NB4 (cell line): ENCODE data around the gene REPIN1.
A peak's percentile ranks its signal among the peaks of the same experiment; 100 is the strongest.

ENCODE experiments used
- DNase-seq: peaks from one replicate; pipeline ENCODE4 v3.0.0; 2010; ENCODE audit warnings: low read depth
- H3K4me3 ChIP-seq: one replicate; pipeline ENCODE4 v1.5.1; 2011; ENCODE audit warnings: mild to moderate bottlenecking, low read depth, low read length, moderate library complexity
- MYC ChIP-seq: IDR thresholded peaks from 2 replicates; pipeline ENCODE4 v1.6.1; 2011; ENCODE audit warnings: low read depth, low read length
- POLR2A ChIP-seq: IDR thresholded peaks from 2 replicates; pipeline ENCODE4 v1.6.1; 2011; ENCODE audit warnings: mild to moderate bottlenecking; ENCODE audit not compliant: insufficient read length; ENCODE audit errors: extremely low read depth
- TF ChIP-seq, protein P1 (sequence below): IDR thresholded peaks from one replicate; pipeline ENCODE4 v1.5.1; 2012; ENCODE audit warnings: low read depth, low read length
- TF ChIP-seq, protein P2 (sequence below): IDR thresholded peaks from 2 replicates; pipeline ENCODE4 v1.6.1; 2011; ENCODE audit warnings: low read depth, low read length

Gene REPIN1

DNA sequence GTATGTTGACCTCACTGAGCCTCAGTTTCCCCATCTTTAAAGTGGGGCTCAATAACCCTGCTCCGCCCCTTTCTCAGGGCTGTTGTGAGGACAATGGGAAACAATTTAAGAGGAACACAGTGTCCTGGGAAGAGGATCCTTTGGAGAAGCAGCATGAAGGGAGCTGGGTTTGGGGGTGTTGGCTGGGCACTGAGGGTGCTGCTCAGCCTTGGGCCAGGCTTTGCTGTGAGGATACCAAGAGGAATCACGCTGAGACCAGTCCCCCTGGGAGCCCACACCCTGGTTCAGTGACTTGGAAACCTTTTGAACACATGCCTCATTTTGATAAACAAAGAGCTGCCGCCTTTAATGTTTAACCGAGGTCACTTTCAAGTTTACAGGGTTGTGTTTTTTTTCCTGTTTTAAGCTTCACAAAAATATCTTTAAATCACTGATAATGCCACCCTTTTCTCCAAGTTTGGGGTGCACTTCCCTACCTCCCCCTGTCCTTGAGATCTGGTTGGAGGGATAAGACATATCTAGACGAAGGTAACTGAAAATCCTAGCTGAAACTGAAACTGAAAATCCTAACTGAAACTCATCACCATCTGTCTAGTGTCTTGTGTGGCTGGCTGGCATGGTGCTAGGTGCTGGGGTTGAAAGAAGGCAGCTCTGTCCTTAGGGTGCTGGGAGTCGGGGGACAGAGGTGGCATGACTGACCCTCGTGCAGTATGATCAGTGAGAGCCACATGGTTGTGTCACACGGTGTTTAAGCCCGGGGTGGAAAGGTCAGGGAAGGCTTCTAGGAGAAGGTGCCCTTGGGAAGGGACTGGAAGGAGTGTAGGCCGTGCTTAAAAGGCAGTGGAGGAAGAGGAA lies 38.2 kb downstream of the REPIN1 start:
- peak; percentile 59 for DNase-seq
- peak overlapping the region; percentile 73 for H3K4me3 ChIP-seq
- TF ChIP-seq MYC = no peak
- TF ChIP-seq POLR2A = no peak

DNA sequence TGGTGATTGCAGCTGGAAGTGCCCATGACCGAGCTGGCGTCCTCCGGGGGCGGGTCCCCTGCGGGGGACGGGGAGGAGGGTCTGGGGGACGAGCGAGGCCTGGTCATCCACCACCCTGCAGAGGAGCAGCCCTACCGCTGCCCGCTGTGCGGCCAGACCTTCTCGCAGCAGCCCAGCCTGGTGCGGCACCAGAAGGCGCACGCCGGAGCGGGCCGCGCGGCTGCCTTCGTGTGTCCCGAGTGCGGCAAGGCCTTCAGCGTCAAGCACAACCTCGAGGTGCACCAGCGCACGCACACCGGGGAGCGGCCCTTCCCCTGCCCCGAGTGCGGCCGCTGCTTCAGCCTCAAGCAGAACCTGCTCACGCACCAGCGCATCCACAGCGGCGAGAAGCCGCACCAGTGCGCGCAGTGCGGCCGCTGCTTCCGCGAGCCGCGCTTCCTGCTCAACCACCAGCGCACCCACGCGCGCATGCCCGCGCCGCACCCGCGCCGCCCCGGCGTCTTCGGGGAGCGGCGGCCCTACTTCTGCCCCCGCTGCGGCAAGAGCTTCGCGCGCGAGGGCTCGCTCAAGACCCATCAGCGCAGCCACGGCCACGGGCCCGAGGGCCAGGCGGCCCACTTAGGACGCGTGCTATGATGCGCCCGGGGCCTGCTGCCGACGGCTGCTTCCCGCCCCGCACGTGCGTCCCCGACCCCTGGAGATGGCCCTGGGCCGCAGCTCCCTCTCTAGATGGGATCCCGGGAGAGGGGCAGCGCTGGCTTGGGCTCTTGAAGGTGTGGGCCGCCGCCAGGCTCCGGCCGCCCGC lies 39.2 kb downstream of the REPIN1 start:
- TF ChIP-seq MYC = no peak
- TF ChIP-seq, protein P1, sequence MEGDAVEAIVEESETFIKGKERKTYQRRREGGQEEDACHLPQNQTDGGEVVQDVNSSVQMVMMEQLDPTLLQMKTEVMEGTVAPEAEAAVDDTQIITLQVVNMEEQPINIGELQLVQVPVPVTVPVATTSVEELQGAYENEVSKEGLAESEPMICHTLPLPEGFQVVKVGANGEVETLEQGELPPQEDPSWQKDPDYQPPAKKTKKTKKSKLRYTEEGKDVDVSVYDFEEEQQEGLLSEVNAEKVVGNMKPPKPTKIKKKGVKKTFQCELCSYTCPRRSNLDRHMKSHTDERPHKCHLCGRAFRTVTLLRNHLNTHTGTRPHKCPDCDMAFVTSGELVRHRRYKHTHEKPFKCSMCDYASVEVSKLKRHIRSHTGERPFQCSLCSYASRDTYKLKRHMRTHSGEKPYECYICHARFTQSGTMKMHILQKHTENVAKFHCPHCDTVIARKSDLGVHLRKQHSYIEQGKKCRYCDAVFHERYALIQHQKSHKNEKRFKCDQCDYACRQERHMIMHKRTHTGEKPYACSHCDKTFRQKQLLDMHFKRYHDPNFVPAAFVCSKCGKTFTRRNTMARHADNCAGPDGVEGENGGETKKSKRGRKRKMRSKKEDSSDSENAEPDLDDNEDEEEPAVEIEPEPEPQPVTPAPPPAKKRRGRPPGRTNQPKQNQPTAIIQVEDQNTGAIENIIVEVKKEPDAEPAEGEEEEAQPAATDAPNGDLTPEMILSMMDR = no peak
- TF ChIP-seq, protein P2, sequence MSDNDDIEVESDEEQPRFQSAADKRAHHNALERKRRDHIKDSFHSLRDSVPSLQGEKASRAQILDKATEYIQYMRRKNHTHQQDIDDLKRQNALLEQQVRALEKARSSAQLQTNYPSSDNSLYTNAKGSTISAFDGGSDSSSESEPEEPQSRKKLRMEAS = no peak
- no peak for TF ChIP-seq POLR2A
- no peak for DNase-seq

DNA sequence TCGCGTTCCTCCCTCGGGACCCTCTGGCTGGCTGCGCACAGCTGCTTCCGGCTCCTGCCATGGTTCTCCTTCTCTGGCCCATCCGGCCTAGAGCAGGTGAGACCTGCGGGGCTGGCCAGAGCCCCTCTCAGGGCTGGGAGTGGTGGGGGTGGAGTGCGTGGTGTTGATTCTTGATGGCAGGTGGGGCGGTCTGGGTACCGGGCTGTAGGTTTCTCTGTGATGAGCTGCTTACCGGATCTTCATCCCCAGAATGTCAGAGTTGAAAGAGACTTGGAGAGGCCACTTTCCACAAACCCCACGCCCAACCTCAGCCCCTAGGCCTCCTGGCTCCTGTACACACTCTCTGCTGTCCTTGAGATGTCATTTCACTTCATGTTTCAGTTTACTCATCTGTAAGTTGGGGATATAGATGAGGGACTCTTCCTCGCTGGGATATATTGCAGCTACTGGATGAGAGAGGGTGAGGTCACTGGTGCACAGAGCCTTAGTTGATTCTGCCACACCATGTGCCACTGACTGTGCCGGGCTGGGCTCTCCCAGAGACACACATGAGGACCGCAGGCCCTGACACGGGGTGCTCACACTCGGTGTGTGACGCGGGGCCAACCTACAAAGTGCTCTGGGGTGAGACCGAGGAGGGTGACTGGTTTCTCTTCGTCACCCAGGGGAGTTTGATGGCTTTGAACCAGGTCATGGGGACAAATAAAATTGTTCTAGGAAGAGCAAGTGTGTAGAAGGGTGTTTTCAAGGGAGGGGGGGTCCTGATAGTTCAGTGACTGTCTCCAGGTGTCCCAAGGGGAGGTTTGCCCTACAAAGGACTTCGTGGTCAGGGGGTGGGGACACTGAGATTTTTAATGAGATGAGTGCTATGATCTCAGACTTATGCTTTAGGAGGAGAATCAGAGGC lies 40.0 kb downstream of the REPIN1 start:
- no peak for DNase-seq
- H3K4me3 ChIP-seq = no peak overlapping the region
- TF ChIP-seq, protein P1 = no peak
- TF ChIP-seq, protein P2 = no peak
- no peak for TF ChIP-seq POLR2A
- TF ChIP-seq MYC = no peak

More for the DNA sequence above, 39.2 kb downstream of the REPIN1 start:
- H3K4me3 ChIP-seq = no peak overlapping the region

DNA sequence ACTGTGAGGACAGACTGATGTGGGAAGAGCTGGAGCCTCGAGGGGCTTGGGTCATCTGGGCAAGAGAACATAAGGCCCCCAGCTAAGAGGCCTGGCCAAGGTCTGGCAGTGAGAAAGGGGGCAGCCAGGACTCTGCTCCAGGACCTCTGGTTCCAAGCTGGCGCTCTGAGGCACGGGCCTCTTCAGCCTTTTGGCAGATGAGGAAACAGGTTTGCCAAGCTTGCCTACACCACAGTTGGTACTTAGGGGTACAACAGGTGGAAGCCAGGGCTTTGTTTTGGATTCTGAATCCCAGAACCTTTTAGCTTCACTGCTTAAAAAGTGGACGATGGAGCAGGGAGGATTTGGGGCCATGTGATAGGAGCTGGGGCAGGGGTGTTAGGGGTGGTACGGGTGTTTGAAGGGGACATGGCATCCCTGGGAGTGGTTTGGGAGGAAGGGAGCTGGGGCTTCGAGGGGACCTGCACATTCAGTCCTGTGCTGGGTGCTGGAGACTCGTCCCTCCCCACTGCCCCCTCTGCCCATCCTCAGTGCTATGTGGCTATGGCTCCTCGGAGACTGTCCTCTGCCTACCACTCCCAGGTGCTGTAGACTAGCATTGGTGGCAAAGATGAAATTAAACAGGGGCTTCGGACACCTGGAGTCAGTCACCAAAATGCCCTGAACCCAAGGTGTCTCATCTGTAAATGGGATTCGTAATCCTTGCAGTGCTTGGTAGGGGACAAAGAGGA lies 40.8 kb downstream of the REPIN1 start:
- no peak overlapping the region for H3K4me3 ChIP-seq
- DNase-seq = no peak
- TF ChIP-seq, protein P2 = no peak
- TF ChIP-seq MYC = no peak
- TF ChIP-seq, protein P1 = no peak
- no peak for TF ChIP-seq POLR2A

DNA sequence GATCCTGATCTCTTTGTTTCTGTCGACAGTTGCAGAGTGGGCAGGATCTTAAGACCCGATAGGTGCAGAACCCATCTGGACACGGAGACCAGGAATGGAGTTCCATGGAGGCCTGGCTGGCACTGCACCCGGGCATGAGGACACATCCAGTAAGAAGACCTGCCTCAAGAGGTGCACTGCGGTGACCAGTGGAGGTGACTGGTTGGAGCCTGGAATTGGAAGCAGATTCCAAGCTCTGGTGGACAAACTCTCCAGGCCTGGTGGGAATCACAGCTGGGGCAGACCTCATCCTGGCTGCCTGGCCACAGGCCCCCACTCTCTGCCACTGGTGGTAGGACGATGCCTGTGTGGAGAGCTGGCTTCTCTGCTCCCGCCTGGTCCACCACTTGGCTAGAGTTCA lies 41.5 kb downstream of the REPIN1 start:
- TF ChIP-seq MYC = no peak
- TF ChIP-seq, protein P1 = no peak
- TF ChIP-seq, protein P2 = no peak
- TF ChIP-seq POLR2A = no peak
- DNase-seq = no peak
- H3K4me3 ChIP-seq = no peak overlapping the region
